ENCODE measurements around the gene APOC4. TPM values are rescaled to one million over a fixed set of nuclear protein-coding genes. Genes with fewer than 3 reads are reported as not detected.

APOC4 gene
- total RNA-seq, 1 experiment from 2014 or later, result not detected

- intact Hi-C loops (cut with micrococcal nuclease; ENCODE audit: unreplicated experiment) (no loop called here), in situ Hi-C loops (cut with HindIII; ENCODE audit: low pct_unique_long_range_greater_than_20kb, low sequenced_read_pairs) (no loop called here)
- ChIA-PET CTCF (interaction anchor here (0.7 kb wide), 1 partner anchor 21 kb away, joined by 5 read pairs; no protein-coding TSS in a partner anchor), POLR2A (no interaction called here)
- BruUV-seq (replicated peaks), result no TSS peak
- Histone ChIP-seq H3K9me3 (ENCODE audit: control insufficient read depth, insufficient read depth, low read depth, low read length) (no peaks in the 10 kb centered on the region), H3K27ac (ENCODE audit: low read length) (no peak overlapping the region), H3K4me3 (ENCODE audit: low read depth in 2 of 2, low read length in 2 of 2) (no peak overlapping the region), H3K27me3 (ENCODE audit: control insufficient read depth, insufficient read depth, low read length) (no peaks in the 10 kb centered on the region), H3K4me1 (ENCODE audit: control insufficient read depth, insufficient read depth, low read length) (no peaks in the 10 kb centered on the region), H3K36me3 (ENCODE audit: control insufficient read depth, insufficient read depth, low read length) (no peaks in the 10 kb centered on the region)
- no peak for TF ChIP-seq REST (IDR thresholded peaks at IDR 0.05; ENCODE audit: insufficient read depth in 1 of 2, low read depth in 2 of 2, low read length in 1 of 2)
- no peak for TF ChIP-seq TCF7L2 (IDR thresholded peaks at IDR 0.05; ENCODE audit: low read depth, low read length)
- no peak; the same call in 1 of the 2 replicates for TF ChIP-seq POLR2AphosphoS5 (IDR thresholded peaks at IDR 0.05; ENCODE audit: low read depth, low read length)
- TF ChIP-seq CTCF (IDR thresholded peaks at IDR 0.05), result no peak
- no peak for TF ChIP-seq SIN3A (IDR thresholded peaks at IDR 0.05; ENCODE audit: borderline replicate concordance, insufficient read depth, low read depth, low read length)
- DNase-seq (ENCODE audit: low read depth, low spot score) (no peak), ATAC-seq (no peak)
Measured at GRCh38 chr19:44993926-44994537, 52.0 kb downstream of the APOC4 start.

Other genes starting within 250 kb of the APOC4 start
- gene CEACAM16, start 243.1 kb upstream of the APOC4 start, total RNA-seq (2021; ENCODE audit: unreplicated experiment), result not detected
- gene BCL3, start 193.5 kb upstream of the APOC4 start, total RNA-seq (2021; ENCODE audit: unreplicated experiment), result 48.5 TPM
- 0.80 TPM for gene CBLC, start 164.3 kb upstream of the APOC4 start, total RNA-seq (2021; ENCODE audit: unreplicated experiment)
- 21.5 TPM for gene BCAM, start 133.1 kb upstream of the APOC4 start, total RNA-seq (2021; ENCODE audit: unreplicated experiment)
- 104 TPM for gene NECTIN2, start 95.9 kb upstream of the APOC4 start, total RNA-seq (2021; ENCODE audit: unreplicated experiment)
- gene TOMM40, start 51.0 kb upstream of the APOC4 start, total RNA-seq (2021; ENCODE audit: unreplicated experiment), result 147 TPM
- gene APOE, start 36.4 kb upstream of the APOC4 start, total RNA-seq (2021; ENCODE audit: unreplicated experiment), result 780 TPM
- 48.5 TPM for gene APOC1, start 27.6 kb upstream of the APOC4 start, total RNA-seq (2021; ENCODE audit: unreplicated experiment)
- not detected for gene APOC2, start 3.8 kb downstream of the APOC4 start, total RNA-seq (2021; ENCODE audit: unreplicated experiment)
- gene CLPTM1, start 13.1 kb downstream of the APOC4 start, total RNA-seq (2021; ENCODE audit: unreplicated experiment), result 98.4 TPM
- 28.1 TPM for gene RELB, start 59.2 kb downstream of the APOC4 start, total RNA-seq (2021; ENCODE audit: unreplicated experiment)
- 72.4 TPM for gene CLASRP, start 96.8 kb downstream of the APOC4 start, total RNA-seq (2021; ENCODE audit: unreplicated experiment)
- gene ZNF296, start 134.2 kb downstream of the APOC4 start, total RNA-seq (2021; ENCODE audit: unreplicated experiment), result 6.7 TPM
- 29.5 TPM for gene GEMIN7, start 137.0 kb downstream of the APOC4 start, total RNA-seq (2021; ENCODE audit: unreplicated experiment)
- gene PPP1R37, start 150.9 kb downstream of the APOC4 start, total RNA-seq (2021; ENCODE audit: unreplicated experiment), result 20.4 TPM
- gene NKPD1, start 218.7 kb downstream of the APOC4 start, total RNA-seq (2021; ENCODE audit: unreplicated experiment), result 0.05 TPM
- 24.7 TPM for gene TRAPPC6A, start 236.0 kb downstream of the APOC4 start, total RNA-seq (2021; ENCODE audit: unreplicated experiment)
- 21.8 TPM for gene BLOC1S3, start 236.5 kb downstream of the APOC4 start, total RNA-seq (2021; ENCODE audit: unreplicated experiment)

Data from Panc1 (cell line).